GM18511 (cell line): ENCODE data around the gene LSM3.
A peak's percentile ranks its signal among the peaks of the same experiment; 100 is the strongest.

Experiments
- ATAC-seq: cut with Tn5 transposase; IDR thresholded peaks from one replicate; pipeline ENCODE4 v1.9.1; 2021; ENCODE audit warnings: mild to moderate bottlenecking, moderate library complexity; ENCODE audit not compliant: unreplicated experiment

LSM3 gene

GRCh38 chr3:14156843-14157561 is 21.6 kb upstream of the LSM3 start:
- ATAC-seq, result no peak

DNA sequence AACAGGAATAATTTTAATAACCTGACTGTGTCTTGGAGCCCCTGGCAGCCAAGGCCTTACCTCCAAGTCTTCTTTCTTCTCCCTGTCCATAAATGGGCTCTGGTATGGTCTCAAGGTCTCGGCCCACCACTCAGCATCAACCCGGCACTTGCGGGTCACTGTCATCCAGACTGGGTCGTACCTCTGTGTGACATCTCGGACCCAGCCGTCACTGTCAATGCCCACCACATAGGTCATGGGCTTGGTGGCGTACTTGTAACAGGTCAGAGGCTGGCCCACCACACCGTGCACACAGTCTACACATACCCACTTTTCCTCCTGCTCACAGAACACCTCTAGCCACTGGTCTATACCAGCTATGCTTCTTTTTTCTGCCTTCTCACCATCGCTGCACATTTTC is 20.7 kb upstream of the LSM3 start:
- ATAC-seq, result no peak

DNA sequence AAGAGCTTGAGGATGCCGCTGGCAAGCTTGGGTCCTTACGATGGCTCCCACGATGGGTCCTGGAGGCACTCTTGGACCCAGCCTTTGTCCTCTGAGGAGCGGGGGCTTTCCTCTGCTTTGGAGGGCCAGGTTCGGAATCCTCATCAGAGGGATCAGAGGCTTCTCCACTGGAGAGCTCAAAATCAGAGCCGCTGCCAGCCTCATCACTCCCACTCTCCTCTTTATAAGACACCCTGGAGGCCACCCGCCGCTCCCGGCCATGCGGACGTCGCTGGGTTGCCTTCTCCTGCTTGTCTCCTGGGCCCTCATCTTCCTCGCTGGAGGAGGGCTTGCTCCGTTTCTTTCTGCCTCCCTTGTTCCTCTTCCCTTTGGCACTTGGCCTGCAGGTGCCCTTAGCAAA is 20.2 kb upstream of the LSM3 start:
- no peak for ATAC-seq

- ATAC-seq, result no peak
These were observed 19.2 kb upstream of the LSM3 start for GRCh38 chr3:14159426-14159825.

- ATAC-seq, result no peak
These were observed 17.3 kb upstream of the LSM3 start for GRCh38 chr3:14161282-14161681.

GRCh38 chr3:14162178-14162577 is 16.4 kb upstream of the LSM3 start:
- no peak for ATAC-seq

- no peak for ATAC-seq
These were observed 11.6 kb upstream of the LSM3 start for GRCh38 chr3:14166877-14167603.

GRCh38 chr3:14169435-14169834 is 9.2 kb upstream of the LSM3 start:
- ATAC-seq, result no peak

- no peak for ATAC-seq
These were observed 8.7 kb upstream of the LSM3 start for GRCh38 chr3:14169871-14170270.

DNA sequence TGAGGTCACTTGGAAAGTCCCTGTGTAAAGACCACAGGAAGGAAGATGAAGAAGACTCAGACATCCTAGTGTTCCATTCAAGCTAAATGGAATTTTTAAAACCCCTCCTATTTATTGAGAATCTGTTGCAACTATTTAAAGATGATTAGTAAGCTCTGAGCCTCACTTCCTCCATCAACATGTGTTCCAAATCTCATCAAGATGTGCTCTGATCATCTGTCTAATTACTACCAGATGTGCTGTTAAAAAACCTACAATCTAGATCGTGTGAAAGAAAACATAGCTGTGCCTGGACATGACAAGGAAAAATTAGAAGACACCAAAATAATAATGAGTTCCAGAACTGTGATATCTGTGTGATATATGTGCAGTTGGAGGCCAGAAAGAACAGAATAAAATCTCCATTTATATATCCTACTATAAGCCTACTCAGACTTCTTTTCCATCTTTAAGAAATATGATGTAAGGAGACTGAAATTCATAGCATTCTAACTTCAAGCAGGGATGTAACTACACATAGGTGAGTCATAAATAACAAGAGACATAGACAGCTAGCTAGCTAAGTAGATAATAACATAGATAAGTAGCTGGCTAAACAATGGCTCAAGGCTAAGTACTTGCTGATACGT is 8.0 kb upstream of the LSM3 start:
- ATAC-seq, result no peak

GRCh38 chr3:14172496-14172895 is 6.1 kb upstream of the LSM3 start:
- ATAC-seq, result no peak

GRCh38 chr3:14174483-14174882 is 4.1 kb upstream of the LSM3 start:
- no peak for ATAC-seq

GRCh38 chr3:14175383-14176037 is 3.1 kb upstream of the LSM3 start:
- ATAC-seq, result peak; percentile 25

DNA sequence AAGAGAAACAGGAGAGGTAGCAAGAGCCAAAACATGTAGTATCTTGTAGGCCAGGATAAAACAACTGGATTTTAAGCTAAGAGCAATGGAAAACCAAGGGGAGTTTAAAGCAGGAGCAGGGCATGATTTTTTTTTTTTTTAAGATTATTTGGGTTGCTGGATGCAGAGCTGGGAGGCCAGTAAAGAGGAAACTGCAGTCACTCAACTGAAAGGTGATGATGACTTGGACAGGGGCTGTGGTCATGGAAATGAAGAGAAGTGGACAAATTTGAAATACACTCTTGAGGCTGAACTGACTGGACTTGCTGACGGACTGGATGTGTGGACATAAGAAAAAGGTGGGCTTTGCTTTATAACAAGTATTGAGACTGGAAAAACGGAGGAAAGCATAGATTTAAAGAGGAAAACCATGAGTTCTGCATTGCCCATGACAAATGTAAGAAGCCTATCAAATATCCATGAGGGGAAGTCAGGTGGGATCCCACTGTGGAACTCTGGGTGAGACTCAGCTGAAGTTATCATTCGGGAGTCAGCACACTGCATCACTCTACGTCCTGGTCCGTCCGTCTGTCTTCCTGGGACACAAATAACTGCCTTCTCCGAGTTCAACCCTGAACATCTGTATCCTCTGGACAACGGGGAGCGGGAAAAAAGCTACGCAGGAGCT is 904 bp upstream of the LSM3 start:
- peak; percentile 12 for ATAC-seq

DNA sequence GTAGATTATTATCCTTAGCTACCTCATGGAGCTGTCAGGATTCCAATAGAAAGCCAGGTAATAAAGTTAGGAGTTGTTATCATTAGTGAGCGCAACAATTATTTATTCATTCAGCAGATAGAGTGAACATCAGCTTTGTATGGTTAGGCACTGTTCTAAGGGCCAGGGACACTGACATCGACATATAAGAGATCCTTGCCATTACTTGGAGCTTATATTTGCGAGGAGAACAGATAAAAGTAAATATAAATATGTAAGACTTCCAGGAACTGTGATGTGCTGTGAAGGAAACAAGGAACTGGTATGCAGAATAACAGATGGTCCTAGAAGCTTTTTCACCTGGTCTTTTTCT is 473 bp downstream of the LSM3 start:
- ATAC-seq, result no peak

DNA sequence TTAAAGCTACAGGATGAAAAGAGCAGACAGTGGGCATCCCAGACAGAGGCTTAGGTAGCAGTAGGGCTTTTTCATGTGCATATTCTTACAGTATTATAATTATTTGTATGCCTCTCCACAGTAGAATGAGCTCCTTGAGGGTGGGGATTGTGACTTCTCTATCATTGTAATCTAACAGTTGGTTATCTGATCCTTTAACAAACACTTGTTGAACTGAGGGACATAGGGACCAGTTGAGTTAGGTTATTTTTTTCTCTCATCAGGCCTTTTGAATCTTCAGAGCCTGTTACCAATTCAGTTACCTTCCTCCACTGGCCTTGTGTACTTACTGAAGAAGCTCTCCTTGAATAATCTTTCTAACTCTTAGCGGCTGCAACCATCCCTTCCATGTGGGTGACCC is 1.2 kb downstream of the LSM3 start:
- ATAC-seq, result no peak

GRCh38 chr3:14181253-14181652 is 2.6 kb downstream of the LSM3 start:
- no peak for ATAC-seq

DNA sequence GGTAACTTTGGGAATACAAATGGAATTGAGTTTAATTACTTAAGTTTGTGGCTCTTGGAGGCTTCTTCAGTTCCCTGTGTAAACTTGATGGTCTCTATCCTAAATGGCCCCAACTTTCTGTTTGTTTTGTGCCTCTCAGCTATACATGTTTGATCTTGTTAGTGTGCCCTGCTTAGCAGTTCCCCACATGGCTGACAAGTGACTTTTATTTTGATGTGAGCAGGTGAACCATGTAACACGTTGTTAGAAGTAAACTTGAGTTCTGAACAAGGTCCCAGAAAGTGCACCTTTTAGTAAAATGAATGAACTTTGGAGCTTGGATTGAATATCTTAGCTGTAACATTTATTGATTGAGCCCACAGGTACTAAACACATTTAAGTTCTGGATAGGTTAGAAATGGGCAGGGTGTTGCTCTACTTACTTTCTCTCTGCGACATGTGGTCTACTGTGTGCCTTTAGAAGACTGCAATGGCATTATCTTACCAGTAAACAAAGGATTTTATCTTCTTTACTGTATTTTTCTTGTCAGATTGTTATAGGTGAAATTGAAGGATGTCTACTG is 4.5 kb downstream of the LSM3 start:
- no peak for ATAC-seq

DNA sequence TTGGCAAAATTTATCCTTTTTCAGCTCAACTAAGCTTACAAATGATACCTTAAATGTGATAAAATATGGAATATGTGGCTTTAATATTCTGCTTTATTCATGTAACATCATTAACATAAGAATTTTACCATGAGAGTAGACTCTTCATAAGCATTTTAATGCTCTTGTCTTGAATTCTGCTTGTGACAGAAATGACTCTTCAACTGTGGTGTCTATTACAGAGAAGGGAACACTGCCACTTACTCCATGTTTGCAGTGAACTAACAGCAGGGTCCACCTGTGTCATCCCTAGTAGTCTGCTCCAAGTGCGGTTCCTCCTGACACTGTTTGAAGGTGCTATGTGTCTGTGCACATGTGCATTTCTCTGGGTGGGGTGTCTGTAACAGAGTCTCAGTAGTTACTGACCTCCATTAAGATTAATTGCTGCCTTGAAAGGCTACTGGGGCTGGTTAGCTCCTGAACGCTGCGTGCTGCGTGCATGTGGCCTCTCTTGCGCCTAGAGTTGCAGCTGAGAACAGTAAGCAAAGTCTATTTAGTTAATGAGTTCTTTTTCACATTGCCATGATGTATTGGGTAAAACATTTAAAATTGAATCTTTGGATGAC is 8.3 kb downstream of the LSM3 start:
- ATAC-seq, result no peak

DNA sequence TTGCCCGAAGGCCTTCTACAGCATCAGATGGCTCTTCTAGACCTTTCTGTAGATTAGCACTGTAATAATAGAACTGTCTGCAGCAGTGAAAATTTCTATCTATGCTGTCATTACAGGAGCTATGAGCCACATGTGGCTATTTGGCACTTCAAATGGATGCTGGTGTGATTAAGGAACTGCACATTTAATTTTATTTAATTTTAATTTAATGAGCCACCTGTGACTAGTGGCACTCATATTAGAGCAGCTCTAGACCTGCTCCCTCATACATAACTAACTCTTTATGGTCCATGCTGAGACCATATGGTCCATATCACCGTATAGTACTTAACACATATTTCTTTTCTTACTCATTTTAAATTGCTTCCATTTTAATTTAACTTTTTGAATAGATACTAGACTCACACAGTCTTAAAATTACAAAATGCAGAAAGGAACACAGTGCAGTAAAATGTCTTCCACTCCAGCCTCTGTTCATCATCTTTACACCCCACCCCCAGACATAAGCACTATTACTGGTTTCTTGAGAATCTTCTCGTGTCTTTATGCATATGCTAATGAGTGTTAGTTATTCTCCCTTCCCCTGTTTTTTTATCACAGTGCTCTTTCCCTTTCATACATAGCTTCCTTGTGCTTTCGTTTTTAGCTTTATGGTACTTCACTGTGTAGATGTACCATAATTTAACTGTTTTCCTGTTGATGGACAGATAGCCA is 9.6 kb downstream of the LSM3 start:
- ATAC-seq, result no peak
